ENCODE measurements around the gene ZNF143.
"Not testable (repeated sequence)": the region's sequence is repeated elsewhere in the genome, so short reads cannot be mapped to it uniquely, and the experiment has no call there.

The ZNF143 gene

DNA sequence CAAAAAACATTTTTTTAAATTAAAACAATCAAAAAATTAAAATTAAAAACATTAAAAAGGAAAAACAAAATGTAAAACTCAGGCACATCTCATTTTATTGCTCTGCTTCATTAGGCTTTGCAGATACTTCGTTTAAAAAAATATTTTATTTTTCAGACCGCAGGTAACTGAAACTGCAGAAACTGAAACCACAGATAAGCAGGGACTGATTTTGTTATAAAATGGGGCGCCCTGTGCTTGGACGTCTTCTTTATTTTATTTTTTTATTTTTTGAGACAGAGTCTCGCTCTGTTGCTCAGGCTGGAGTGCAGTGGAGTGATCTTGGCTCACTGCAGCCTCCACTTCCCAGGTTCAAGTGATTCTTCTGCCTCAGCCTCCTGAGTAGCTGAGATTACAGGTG lies 88.4 kb downstream of the ZNF143 start:
- DNase-seq (ENCODE audit: low spot score) = not testable (repeated sequence)

DNA sequence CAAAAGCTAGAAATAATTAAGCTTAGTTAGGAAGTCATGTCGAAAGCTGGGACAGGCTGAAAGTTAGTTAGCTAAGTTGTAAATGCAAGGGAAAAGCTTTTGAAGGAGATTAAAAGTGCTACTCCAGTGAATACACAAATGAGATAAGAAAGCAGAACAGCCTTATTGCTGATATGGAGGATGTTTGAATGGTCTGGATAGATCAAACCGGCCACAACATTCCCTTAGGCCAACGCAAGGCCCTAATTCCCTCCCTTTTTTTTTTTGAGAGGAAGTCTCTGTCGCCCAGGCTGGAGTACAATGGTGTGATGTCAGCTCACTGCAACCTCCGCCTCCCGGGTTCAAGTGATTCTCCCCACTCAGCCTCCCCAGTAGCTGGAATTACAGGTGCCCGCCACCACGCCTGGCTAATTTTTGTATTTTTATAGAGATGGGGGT lies 89.4 kb downstream of the ZNF143 start:
- no peak for DNase-seq (ENCODE audit: low spot score)

DNA sequence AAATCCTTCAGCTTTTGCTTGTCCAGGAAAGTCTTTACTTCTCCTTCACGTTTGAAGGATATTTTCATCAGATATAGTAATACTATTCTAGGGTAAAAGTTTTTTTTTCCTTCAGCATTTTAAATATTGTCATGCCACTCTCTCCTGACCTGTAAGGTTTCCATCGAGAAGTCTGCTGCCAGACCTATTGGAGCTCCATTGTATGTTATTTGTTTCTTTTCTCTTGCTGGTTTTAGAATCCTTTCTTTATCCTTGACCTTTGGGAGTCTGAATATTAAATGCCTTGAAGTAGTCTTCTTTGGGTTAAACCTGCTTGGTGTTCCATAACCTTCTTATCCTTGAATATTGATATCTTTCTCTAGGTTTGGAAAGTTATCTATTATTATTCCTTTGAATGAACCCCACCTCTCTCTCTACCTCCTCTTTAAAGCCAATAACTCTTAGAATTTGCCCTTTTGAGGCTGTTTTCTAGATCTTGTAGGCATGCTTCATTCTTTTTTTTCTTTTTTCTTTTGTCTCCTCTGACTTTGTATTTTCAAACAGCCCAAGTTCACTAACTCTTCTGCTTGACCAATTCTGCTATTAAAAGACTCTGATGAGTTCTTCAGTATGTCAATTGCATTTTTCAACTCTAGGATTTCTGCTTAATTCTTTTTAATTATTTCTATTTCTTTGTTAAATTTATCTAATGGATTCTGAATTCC lies 100.6 kb downstream of the ZNF143 start:
- no peak for DNase-seq (ENCODE audit: low spot score)

DNA sequence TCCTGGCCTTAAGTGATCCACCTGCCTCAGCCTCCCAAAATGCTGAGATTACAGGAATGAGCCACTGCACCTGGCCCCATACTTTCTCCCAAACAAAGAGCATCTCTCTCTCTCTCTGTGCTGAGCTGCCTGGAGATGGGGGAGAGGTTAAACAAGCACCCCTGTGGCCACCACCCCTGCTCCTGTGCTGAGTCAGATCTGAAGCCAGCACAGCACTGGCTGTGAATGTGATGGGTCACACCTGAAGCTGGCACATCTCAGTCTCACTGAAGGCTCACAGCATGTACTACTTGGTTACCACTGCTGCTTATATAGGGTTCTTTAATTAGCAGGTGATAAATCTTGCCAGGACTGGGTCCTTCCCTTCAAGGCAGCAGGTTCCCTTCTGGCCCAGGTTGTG lies 101.9 kb downstream of the ZNF143 start:
- no peak for DNase-seq (ENCODE audit: low spot score)

DNA sequence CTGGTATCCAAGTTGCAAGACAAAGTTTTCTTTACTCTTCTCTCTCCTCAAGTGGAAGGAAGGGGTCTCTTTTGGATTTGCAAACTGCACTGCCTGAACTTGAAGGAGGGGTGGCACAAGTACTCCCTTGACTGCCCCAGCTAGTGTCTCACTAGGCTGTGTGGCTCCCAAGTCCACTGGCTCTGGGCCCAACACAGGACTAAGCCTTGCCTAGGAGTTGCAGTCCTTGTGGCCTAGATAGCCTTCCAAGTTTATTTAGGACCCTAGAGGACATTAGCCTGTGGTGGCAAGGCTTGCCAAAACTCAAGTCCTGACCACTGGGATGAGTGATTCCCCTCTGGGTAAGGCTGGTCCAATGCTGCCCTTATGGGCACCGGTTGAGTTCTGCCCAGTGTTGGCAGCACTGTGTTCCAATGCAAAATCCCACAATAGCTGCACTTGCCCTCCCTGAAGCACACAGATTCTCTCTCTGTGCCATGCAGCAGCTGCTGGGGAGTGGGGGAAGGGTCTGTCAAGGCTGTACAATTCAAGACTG lies 102.5 kb downstream of the ZNF143 start:
- DNase-seq (ENCODE audit: low spot score) = no peak

DNA sequence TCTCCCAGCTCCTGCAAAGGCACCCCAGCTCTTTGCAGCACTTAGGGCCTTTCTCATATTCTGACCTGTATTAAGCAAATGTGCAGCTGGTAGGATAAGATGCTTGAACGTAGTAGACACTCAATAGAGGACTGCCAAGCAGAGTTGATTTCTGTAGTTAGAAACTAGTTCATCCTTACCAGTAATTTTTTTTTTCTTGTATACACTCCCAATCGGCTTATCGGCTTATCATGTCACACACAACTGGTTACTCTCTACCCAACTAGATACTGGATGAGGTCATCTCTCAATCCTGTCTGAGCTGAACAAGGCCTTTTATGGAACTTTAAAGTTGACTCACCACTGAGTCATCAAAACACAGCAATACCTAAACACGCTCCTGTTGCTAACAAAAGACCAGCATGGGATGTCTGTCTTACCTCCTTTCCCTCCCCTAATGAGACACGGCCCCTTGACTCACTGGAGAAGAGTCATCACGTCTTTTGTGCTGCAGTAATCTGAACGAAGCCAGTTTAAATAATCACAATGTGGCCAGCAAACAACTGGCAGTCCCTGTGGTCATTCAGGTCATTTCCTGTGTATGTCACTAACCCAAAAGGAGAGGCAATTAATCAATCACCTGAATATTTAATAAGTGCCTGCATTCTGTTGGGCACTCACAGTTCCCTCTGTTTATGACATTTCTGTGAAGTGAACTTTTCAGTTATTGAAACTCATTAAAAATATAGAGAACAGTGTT lies 105.2 kb downstream of the ZNF143 start:
- peak; percentile 87 for DNase-seq (ENCODE audit: low spot score)

DNA sequence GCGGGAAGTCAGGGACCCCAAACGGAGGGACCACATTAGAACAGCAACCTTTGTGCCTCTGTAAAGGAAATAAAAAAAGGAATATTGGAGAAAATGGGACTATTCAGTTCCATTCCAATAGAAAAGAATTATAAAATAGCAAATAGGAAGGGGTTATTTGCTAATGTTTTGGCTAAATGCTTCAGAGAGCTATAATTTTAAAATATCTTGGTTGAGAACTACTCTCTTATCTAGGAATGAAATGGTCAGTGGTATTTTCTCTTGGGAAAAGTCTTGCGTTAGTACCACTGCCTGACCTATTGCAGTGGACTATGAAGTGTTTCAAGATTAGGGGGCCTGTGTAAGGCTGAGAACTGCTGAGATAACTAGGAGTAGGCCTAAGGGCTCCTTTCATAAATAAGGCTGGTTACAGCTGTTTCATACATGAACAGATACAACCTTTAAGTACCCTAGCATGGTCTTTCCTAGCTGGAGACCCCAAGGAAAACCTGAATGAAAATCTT lies 105.8 kb downstream of the ZNF143 start:
- no peak for DNase-seq (ENCODE audit: low spot score)

DNA sequence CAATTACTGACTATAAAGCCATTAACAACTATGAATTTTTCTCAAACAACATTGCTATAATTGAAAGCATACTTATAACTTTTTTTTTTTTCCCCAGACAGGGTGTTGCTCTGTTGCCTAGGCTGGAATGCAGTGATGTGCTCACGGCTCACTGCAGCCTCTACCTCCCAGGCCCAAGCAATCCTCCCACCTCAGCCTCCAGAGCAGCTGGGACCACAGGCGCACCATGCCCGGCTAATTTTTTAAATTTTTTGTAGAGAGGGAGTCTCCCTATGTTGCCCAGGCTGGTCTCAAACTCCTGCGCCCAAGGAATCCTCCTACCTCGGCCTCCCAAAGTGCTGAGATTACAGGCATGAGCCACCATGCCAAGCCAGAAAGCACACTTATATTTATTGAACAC lies 106.6 kb downstream of the ZNF143 start:
- no peak for DNase-seq (ENCODE audit: low spot score)

DNA sequence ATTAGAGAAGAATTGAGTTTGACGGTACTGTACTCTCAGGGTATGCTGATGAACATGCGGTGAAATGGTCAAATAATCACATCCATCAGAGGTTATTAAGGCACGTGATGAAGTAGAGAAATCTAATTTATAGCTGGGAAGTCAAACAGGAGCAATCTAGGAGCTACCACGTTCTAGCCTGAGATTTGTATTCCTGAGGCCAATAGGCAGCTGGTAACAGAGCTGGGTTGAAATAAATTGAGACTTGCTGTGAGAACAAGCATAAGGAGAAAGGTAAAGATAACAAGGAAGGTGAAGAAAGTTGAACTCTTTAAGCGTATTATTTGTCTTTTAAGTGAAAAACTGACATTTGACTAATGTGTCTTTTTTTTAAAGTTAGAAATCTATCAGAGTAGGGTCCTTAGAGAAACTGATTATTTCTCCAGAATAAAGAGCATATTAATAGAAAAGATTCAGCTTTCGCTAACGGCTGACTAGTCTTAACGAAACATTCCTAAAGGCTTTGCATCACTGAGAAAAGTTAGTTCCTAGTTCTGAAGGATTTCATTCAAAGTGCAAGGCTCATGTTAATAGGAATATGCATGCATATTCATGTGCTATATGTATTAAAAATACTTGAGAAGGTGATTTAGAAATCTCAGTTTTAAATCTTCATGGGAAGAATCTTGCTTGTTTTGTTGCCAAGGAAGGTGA lies 107.5 kb downstream of the ZNF143 start:
- no peak for DNase-seq (ENCODE audit: low spot score)

DNA sequence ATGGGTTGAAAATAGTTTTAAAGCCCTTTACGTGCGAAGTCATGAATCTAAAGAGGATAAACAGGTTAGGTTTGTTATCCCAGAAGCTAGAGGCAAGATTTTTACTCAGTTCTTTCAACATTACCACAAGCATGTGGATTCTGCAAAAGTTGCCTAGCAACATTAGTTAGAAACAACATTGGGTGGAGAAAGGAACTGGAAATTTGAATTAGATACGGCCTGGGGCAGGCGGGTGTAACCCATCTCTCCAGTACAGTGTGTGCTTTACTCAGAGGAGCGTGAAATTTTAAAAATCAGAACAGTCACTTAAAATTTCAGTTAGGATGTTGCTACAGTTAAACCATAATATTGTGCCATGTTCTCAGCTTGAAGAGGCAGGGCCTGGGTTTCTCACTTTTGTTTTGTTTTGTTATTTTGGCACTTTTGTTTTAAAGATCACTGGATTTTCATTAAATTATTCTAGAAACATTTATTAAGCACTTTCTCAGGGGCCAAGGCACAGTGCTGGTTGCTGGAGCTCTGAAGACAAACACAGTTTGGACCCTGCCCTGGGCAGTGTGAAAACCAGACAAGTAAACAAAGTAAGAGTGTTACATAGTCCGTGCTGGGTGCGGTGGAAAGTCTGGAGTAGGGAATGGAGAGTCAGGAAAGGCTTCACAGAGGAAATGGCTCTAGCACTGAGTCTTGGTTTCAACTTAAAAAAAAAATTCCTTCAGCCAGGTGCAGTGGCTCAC lies 108.2 kb downstream of the ZNF143 start:
- DNase-seq (ENCODE audit: low spot score) = peak; percentile 72

DNA sequence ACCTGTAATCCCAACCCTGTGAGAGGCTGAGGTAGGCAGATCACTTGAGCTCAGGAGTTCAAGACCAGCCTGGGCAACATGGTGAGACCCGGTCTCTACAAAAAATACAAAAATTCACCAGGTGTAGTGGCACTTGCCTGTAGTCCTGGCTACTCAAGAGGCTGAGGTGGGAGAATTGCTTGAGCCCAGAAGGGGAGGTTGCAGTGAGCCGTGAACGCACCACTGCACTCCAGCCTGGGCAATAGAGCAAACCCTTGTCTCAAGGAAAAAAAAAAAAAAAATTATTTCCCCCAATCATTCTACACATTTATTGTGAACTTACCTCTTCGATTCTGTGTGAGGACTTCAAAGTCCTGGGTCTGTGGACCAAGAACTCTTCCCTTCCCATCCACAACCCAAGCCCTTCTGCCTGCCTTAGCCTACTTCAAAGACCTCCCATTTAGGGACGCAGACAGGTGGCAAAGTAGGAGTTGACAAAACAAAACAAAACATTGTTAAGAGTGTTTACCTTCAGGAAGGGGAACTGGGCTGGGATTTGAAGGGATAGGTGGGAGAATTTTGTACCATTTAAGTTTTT lies 108.9 kb downstream of the ZNF143 start:
- DNase-seq (ENCODE audit: low spot score) = no peak

DNA sequence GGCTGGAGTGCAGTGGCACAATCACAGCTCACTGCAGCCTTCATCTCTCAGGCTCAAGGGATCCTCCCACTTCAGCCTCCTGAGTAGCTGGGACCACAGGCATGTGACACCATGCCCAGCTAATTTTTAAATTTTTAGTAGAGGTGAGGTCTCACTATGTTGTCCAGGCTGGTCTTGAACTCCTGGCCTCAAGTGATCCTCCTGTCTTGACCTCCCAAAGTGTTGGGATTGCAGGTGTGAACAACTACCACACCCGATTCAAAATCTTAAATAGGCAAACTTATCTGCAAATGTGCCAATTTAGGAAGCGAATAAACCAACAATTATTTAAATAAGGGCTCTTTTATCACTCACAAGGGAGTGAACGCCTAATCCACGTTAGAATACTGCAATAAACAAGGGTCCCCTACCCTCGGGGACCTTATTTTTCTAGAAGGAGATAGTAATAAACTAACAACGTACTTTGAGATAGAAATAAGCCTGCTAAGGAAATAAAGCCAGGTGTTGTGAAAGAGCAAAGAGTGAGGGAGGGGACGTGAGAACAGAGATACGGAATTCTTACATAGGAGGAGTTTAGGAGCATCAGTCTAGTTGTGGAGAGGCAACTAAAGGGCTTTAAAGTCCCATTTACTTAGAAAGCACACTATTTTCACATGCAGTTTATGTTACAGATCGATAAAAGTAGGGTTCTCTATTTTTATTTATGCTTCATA lies 109.7 kb downstream of the ZNF143 start:
- DNase-seq (ENCODE audit: low spot score) = no peak

DNA sequence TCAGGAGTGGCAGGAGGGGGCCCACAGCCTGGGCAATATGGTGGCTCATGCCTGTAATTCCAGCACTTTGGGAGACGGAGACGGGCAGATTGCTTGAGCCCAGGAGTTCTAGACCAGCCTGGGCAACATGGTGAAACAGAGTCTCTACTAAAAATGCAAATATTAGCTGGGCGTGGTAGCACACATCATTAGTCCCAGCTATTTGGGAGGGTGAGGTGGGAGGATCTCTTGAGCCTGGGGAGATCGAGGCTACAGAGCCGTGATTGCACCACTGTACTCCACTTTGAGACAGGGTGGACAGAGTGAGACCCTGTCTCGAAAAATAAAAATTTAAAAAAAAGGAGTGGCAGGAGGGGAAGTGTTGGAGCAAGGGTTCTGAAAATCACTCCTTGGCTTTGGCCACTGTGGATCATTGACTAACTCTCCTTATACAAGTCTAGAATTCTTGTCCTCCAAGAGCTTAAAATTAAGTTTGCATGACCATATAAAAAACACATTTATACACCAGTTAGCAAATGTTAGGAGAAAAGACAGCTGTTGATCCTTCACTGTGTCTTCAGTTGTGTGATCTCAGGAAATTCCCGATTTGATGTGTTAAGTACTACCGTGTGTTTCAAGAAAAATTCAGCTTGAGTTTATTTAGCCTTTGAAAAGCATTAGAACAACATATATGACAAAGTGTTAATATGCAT lies 110.4 kb downstream of the ZNF143 start:
- no peak for DNase-seq (ENCODE audit: low spot score)

DNA sequence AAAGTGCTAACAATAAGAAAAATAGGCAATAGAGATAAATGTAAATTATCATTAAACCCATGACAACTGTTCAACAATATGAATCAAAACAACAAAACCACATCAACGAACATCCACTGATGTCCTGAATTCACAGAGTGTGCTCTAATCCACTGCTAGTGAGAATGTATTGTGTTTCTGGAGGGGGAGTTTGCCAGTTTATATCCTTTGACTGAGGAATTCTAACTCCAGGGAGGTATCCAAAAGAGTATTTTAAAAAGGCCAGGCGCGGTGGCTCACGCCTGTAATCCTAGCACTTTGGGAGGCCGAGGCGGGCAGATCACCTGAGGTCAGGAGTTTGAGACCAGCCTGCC lies 110.9 kb downstream of the ZNF143 start:
- DNase-seq (ENCODE audit: low spot score) = no peak

DNA sequence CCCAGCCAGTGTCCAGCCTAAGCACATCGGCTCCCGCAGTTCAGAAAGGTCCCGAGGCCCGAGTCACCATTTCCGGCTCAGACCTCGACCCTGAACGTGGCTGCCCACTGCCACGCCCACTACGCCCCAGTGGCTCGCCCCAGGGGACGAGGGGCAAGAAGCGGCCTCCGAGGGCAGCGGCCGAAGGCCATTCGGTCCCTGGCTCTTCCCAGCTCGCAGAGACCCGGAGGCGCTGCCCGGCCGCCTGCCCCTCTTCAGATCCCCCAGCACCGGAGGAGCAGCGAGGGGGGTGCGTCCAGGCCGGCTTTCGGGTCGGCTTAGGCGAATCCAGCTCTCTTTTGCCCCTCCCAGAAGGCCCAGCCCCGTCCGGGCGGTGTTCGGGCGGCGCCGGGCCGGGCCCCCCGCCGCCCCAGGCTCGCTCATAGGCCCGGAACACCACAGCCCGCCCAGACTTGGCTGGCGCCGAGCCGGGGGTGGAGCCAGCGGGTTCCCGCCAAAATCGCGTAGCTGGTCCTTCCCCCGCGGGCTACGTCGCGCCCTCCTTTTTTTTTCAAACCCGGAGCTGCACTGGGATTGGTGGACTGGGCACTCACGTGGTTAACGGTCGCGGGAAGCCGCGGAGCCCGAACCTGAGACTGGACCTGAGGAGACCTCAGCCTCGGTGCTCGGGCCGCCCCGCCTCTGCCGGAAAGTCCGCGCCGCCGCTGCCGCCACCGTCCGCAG lies 112.4 kb downstream of the ZNF143 start, which contains the start of gene WEE1:
Gene WEE1, plus strand, starts transcription at position 619 of the 723 bp plus-strand sequence. CDS start 264 bp downstream, outside the sequence.
- peak; percentile 98 for DNase-seq (ENCODE audit: low spot score)

DNA sequence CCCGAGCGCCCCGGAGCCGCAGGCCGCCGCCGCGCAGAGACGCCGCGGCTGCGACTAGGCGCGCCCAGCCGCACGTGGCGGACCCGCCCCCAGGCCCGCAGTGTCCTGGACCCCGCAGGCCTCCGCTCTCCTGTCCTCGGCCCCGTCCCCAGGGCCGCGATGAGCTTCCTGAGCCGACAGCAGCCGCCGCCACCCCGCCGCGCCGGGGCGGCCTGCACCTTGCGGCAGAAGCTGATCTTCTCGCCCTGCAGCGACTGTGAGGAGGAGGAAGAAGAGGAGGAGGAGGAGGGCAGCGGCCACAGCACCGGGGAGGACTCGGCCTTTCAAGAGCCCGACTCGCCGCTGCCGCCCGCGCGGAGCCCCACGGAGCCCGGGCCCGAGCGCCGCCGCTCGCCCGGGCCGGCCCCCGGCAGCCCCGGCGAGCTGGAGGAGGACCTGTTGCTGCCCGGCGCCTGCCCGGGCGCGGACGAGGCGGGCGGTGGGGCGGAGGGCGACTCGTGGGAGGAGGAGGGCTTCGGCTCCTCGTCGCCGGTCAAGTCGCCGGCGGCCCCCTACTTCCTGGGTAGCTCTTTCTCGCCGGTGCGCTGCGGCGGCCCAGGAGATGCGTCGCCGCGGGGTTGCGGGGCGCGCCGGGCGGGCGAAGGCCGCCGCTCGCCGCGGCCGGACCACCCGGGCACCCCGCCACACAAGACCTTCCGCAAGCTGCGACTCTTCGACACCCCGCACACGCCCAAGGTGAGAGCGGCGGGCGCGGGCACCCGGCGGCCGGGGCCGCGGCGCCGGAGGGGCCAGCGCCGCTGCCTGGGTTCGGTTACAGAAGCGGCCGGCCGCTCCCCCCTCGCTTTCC lies 113.2 kb downstream of the ZNF143 start:
- peak; percentile 46 for DNase-seq (ENCODE audit: low spot score)

DNA sequence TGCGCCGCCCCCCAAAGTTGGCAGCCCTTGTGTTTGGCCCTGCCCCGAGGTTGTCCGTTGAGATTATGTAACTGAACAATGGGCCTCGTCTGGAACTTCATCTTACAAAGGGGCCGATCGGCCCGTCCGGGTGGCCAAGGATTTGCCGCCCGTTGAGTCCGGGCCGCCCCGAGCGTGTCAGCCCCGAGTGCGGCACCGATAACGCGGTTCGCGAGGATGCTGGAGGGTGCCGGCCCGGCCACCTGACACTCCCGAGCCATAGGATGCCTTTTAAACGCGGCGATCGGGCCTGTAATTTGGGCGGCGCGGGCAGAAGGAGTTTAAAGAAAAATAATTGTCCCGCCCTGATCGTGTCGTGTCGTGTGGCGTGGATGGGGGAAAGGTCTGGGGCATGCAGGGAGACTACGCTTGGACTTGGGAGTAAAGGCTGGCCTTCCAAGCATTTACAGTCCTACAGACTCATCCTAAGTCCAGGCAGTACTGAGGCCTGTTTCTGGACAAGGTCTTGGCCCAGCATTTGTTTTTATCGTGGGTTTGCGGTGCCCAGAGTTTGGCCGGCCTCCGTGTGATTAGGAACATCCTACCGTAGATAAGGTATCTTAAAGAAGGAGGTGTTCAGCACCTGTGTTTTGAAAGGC lies 113.9 kb downstream of the ZNF143 start:
- DNase-seq (ENCODE audit: low spot score) = peak; percentile 35
